Naive thymus-derived CD4-positive, alpha-beta T cell (primary cell): ENCODE results near the gene TBCD. TPM values are rescaled to one million over a fixed set of nuclear protein-coding genes. Genes with fewer than 3 reads are reported as not detected.
A peak's percentile ranks its signal among the peaks of the same experiment; 100 is the strongest.

ENCODE experiments used
- ATAC-seq: fragments of 150-1000 bp; cut with Tn5 transposase; 2 replicates; pipeline ENCODE4 v1.10.0; 2021; ENCODE audit warnings: mild to moderate bottlenecking, moderate library complexity
- CTCF ChIA-PET: fragments of 350-600 bp; sonication (Branson Sonifier 250); formaldehyde crosslinking; loops from one replicate; lab custom pipeline; 2021; ENCODE audit warnings: antibody characterized with exemption; lab: Charles Lee
- POLR2A ChIA-PET: fragments of 350-600 bp; sonication (Branson Sonifier 250); formaldehyde crosslinking; loops from one replicate; lab custom pipeline; 2021; ENCODE audit warnings: antibody characterized with exemption, inconsistent platforms; lab: Charles Lee
- DNase-seq, 9 donors: peaks; one replicate each; pipeline versions ENCODE4 v3.0.0 to v3.0.0-alpha.2; 2020 to 2022; ENCODE audit warnings: mixed read lengths in 1 of 9
- H3K27ac ChIP-seq: one replicate; pipeline ENCODE4 v1.7.0; 2013; ENCODE audit warnings: mild to moderate bottlenecking, low read depth, low read length, moderate library complexity
- H3K27me3 ChIP-seq, 2 donors: one replicate each; pipeline ENCODE4 v1.7.0; 2013; ENCODE audit warnings: low read length in 2 of 2, mild to moderate bottlenecking in 2 of 2, moderate library complexity in 2 of 2; ENCODE audit not compliant: control insufficient read depth in 2 of 2, insufficient read depth in 2 of 2
- H3K36me3 ChIP-seq, 3 experiments: 1 replicate in 2 of 3; 2 replicates in 1 of 3; pipeline ENCODE4 v1.7.0; 2013; ENCODE audit warnings: low read length in 3 of 3, mild to moderate bottlenecking in 3 of 3, moderate library complexity in 1 of 3; ENCODE audit not compliant: insufficient read depth in 3 of 3, control insufficient read depth in 2 of 3
- H3K4me1 ChIP-seq, 2 donors: one replicate each; pipeline ENCODE4 v1.7.0; 2013; ENCODE audit warnings: low read length in 2 of 2, mild to moderate bottlenecking in 2 of 2, moderate library complexity in 1 of 2; ENCODE audit not compliant: control insufficient read depth in 2 of 2, insufficient read depth in 2 of 2
- H3K4me3 ChIP-seq: 2 replicates; pipeline ENCODE4 v1.7.0; 2013; ENCODE audit warnings: mild to moderate bottlenecking, low read length
- H3K9me3 ChIP-seq, 3 experiments: 1 replicate in 2 of 3; 2 replicates in 1 of 3; pipeline ENCODE4 v1.7.0; 2013; ENCODE audit warnings: low read length in 3 of 3; ENCODE audit not compliant: control insufficient read depth in 2 of 3
- H3K27ac Mint-ChIP-seq, 9 donors: one replicate each; pipeline ENCODE4 v1.8.0; 2020 to 2022; ENCODE audit warnings: mixed read lengths in 9 of 9, mild to moderate bottlenecking in 8 of 9, moderate library complexity in 5 of 9, inconsistent platforms in 2 of 9
- H3K27me3 Mint-ChIP-seq, 5 donors: one replicate each; pipeline ENCODE4 v1.8.0; 2021 to 2022; ENCODE audit warnings: mixed read lengths in 5 of 5, mild to moderate bottlenecking in 1 of 5
- H3K36me3 Mint-ChIP-seq, 5 donors: one replicate each; pipeline ENCODE4 v1.8.0; 2020 to 2022; ENCODE audit warnings: mixed read lengths in 5 of 5, mild to moderate bottlenecking in 3 of 5, inconsistent platforms in 1 of 5
- H3K4me1 Mint-ChIP-seq, 7 donors: one replicate each; pipeline ENCODE4 v1.8.0; 2020 to 2022; ENCODE audit warnings: mixed read lengths in 7 of 7, mild to moderate bottlenecking in 3 of 7, inconsistent platforms in 1 of 7
- H3K4me3 Mint-ChIP-seq, 10 donors: one replicate each; pipeline ENCODE4 v1.8.0; 2020 to 2022; ENCODE audit warnings: mild to moderate bottlenecking in 10 of 10, mixed read lengths in 10 of 10, moderate library complexity in 6 of 10, inconsistent platforms in 2 of 10
- H3K9me3 Mint-ChIP-seq, 11 donors: one replicate each; pipeline ENCODE4 v1.8.0; 2020 to 2022; ENCODE audit warnings: mixed read lengths in 11 of 11, mild to moderate bottlenecking in 4 of 11, inconsistent platforms in 1 of 11, moderate library complexity in 1 of 11
- intact Hi-C, 2 donors: fragments of 100-400 bp; cut with micrococcal nuclease; formaldehyde crosslinking; loops; one replicate each; pipeline ENCODE4 v1.15.1; 2023
- polyA plus RNA-seq, 2 donors: library from polyadenylated mRNA; unstranded; fragments of 300-500 nt; fragmentation: Illumina TruSeq; gene quantifications; one replicate each; pipeline ENCODE4 v1.2.3, GENCODE V29; 2021
- total RNA-seq, 6 experiments: library from RNA in 5 of 6; stranded (reverse) in 5 of 6; gene quantifications; 1 replicate in 5 of 6; 2 replicates in 1 of 6; pipeline ENCODE4 v1.2.3 and lab custom pipeline; 2021 to 2026

The TBCD gene
- total and polyA plus RNA-seq, 7 experiments from 2014 or later: 61.5 to 255 (median 123) TPM

DNA sequence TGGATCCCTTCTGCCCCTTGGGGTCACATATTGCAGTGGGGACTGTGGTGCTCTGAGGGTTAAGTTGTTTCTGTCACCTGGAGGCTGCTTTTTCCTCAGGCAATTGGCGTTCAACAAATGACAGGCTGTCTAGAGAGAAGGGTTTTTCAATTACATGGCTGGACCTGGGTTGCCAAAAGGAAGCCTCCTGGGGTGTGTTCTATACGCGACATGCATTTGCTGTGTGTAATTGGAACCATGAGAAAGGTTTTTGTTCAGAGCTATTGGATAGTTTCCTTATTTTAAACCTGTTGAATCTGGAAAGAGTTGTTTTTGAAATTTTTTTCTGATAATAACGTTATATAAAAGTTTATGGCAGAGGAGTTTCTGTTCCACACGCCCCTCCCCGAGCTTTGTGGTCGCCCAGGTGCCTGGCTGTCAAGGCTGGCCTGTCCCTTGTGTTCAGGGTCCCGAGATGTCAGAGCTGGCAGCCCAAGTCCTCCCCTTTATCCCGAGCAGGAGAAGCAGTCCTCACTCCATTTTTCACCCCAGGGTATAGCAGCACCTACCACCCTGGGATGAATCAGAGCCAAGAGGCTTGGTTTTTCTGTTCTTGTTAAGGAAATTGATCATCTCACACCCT is 114.0 kb downstream of the TBCD start:
- H3K4me1 ChIP-seq: peaks cover 34 to 49% of the 10 kb centered on the region in 2 donors
- no peaks in the 10 kb centered on the region for H3K9me3 Mint-ChIP-seq
- H3K36me3 Mint-ChIP-seq: peaks cover 0 to 14% (median 9%) of the 10 kb centered on the region in 5 donors
- H3K27me3 Mint-ChIP-seq: no peaks in the 10 kb centered on the region
- POLR2A ChIA-PET: interaction anchor here (3.7 to 5.8 kb wide), 3 partner anchors 10 to 28 kb away, joined by 26 to 84 read pairs (median 36); no protein-coding TSS in a partner anchor
- CTCF ChIA-PET: interaction anchor here (1.0 kb wide), 2 partner anchors 18 to 47 kb away, joined by 3 read pairs; no protein-coding TSS in a partner anchor
- peak overlapping the region in 6 of 9 donors; percentile 36 to 97 (median 72) for H3K27ac Mint-ChIP-seq
- H3K4me3 Mint-ChIP-seq: peak overlapping the region in 5 of 10 donors; percentile 7 to 88 (median 56)
- H3K36me3 ChIP-seq: peaks cover 0 to 9% (median 4%) of the 10 kb centered on the region in 3 experiments
- no peaks in the 10 kb centered on the region for H3K27me3 ChIP-seq
- intact Hi-C loops: loop anchor here (2.0 kb wide), 3 partner anchors 17 to 83 kb away; no protein-coding TSS in a partner anchor
- H3K9me3 ChIP-seq: no peaks in the 10 kb centered on the region
- H3K4me1 Mint-ChIP-seq: peaks cover 27 to 68% (median 51%) of the 10 kb centered on the region in 7 donors
- no peak for ATAC-seq
- DNase-seq: no peak
- H3K27ac ChIP-seq: no peak overlapping the region
- H3K4me3 ChIP-seq: no peak overlapping the region

DNA sequence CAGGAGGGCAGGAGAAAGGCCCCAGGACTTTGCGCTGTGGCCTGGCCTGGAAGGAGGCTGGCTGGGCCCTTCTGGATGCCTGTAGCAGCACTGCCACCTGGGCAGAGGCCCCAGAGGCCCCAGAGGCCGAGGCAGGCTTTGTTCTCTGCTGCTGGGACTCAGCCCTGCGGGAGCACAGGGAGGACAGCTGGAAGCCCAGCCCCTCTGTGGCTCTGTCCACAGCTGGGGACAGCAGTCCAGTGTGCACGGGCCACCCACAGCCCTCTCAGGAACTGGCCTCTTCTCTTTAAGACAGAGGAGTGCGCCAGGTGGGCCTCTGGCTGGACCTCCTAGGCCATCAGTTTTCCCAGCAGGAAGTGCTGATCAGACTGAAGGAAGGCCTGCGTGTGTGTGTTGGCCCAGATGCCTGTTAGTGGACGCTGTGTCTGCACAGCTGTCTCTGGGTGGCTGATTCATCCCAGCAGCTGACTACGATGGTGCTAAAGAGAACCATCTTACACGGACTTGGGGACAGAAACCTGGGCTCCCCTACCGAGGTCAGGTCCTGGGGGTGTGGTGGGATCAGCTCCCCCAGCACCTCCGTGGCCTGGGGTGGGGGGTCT is 114.8 kb downstream of the TBCD start:
- peak overlapping the region in 3 of 9 donors; percentile 32 to 97 (median 79) for H3K27ac Mint-ChIP-seq
- ATAC-seq (no peak), DNase-seq (no peak)
- intact Hi-C loops: no loop called here
- H3K27ac ChIP-seq: no peak overlapping the region
- peaks cover 34 to 49% of the 10 kb centered on the region in 2 donors for H3K4me1 ChIP-seq
- H3K4me3 Mint-ChIP-seq: peak overlapping the region in 2 of 10 donors; percentile 2 to 30
- peaks cover 0 to 14% (median 9%) of the 10 kb centered on the region in 5 donors for H3K36me3 Mint-ChIP-seq
- no peak overlapping the region for H3K4me3 ChIP-seq
- peaks cover 23 to 66% (median 43%) of the 10 kb centered on the region in 7 donors for H3K4me1 Mint-ChIP-seq
- no peaks in the 10 kb centered on the region for H3K9me3 ChIP-seq
- H3K27me3 ChIP-seq: no peaks in the 10 kb centered on the region
- ChIA-PET POLR2A (interaction anchor here (3.7 to 5.8 kb wide), 3 partner anchors 9 to 27 kb away, joined by 26 to 84 read pairs (median 36); no protein-coding TSS in a partner anchor), CTCF (interaction anchor here (1.0 kb wide), 2 partner anchors 17 to 46 kb away, joined by 3 read pairs; no protein-coding TSS in a partner anchor)
- H3K36me3 ChIP-seq: peaks cover 0 to 17% (median 4%) of the 10 kb centered on the region in 3 experiments
- H3K9me3 Mint-ChIP-seq: no peaks in the 10 kb centered on the region
- no peaks in the 10 kb centered on the region for H3K27me3 Mint-ChIP-seq

DNA sequence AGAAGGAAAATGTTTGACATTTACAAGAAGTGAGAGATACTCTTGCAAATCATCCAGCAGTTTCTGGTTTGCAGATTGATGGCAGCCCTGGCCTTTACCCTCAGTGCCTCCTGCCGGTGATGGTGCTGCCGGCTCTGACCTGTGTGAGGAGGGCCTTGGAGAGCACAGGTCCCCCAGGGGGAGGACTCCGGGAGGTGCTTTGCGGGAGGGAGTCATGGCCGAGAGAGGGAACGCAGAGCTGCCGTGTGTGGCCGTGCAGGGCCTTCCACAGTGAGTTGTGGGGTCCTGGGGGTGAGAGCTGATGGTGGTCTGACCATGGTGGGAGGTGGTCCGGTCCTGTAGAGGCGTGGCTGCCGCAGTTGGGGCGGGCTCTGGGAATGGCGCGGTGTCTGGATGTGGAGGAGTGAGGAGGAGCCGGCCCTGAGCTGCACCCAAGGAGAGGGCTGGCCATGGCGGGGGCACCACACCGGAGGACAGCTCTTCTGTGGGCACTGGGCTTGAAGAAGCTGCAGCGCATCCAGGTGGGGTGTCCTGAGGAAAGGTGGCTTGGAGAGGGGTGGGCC is 116.0 kb downstream of the TBCD start:
- Histone ChIP-seq H3K27ac (no peak overlapping the region), H3K27me3 (no peaks in the 10 kb centered on the region), H3K36me3 (peaks cover 0 to 28% (median 4%) of the 10 kb centered on the region in 3 experiments), H3K4me1 (peaks cover 31 to 41% of the 10 kb centered on the region in 2 donors), H3K4me3 (no peak overlapping the region), H3K9me3 (no peaks in the 10 kb centered on the region)
- intact Hi-C loops: no loop called here
- Mint-ChIP-seq H3K36me3 (peaks cover 0 to 11% (median 9%) of the 10 kb centered on the region in 5 donors), H3K9me3 (no peaks in the 10 kb centered on the region), H3K4me3 (no peak overlapping the region), H3K4me1 (peaks cover 23 to 61% (median 35%) of the 10 kb centered on the region in 7 donors), H3K27ac (peak overlapping the region in 1 of 9 donors; percentile 34), H3K27me3 (no peaks in the 10 kb centered on the region)
- CTCF ChIA-PET: no interaction called here
- ATAC-seq: no peak
- DNase-seq: no peak
- POLR2A ChIA-PET: interaction anchor here (5.8 kb wide), 1 partner anchor 16 kb away, joined by 84 read pairs; no protein-coding TSS in a partner anchor

DNA sequence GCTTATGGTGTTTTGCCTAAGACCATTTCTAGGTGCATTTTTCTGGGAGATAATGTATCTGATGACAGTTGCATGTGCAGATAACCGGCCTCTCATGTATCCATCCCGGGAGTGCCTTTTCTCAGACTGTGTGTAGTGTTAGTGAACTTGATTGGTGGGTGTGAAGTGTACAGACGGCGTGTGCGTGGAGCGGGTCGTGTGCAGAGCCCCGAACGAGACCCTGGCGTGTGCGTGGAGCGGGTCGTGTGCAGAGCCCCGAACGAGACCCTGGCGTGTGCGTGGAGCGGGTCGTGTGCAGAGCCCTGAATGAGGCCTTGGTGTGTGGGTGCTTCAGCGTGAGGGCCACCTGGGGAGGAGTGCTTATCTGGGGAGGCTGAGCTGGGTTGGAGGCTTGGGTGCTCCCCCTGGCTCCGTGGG is 116.9 kb downstream of the TBCD start:
- Histone ChIP-seq H3K9me3 (no peaks in the 10 kb centered on the region), H3K36me3 (peaks cover 0 to 37% (median 4%) of the 10 kb centered on the region in 3 experiments), H3K27me3 (no peaks in the 10 kb centered on the region), H3K4me1 (peaks cover 22 to 32% of the 10 kb centered on the region in 2 donors), H3K4me3 (no peak overlapping the region), H3K27ac (no peak overlapping the region)
- CTCF ChIA-PET: no interaction called here
- Mint-ChIP-seq H3K4me1 (peaks cover 16 to 52% (median 26%) of the 10 kb centered on the region in 7 donors), H3K4me3 (no peak overlapping the region), H3K9me3 (no peaks in the 10 kb centered on the region), H3K36me3 (peaks cover 0 to 15% (median 9%) of the 10 kb centered on the region in 5 donors), H3K27me3 (no peaks in the 10 kb centered on the region), H3K27ac (peak overlapping the region in 1 of 9 donors; percentile 33)
- ATAC-seq: no peak
- DNase-seq: no peak
- POLR2A ChIA-PET: no interaction called here
- intact Hi-C loops: no loop called here

DNA sequence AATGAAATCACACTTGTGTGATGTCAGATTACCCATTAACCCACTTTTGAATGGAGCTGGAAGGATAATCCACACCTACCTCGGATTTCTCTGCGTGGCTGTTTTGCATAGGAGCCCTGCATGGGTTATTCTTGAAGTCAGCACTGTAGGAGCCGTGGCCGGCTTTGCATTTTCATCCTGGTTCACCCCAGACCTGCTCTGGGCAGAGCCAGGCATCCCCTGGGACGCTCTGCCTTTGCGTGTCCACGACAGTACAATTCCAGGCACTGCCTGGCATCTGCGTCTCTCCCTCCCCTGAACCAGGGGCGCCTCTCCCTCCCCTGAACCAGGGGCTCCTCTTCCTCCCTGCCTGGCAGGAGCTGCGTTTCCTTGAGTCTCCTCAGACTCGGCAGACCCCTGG is 117.7 kb downstream of the TBCD start:
- ATAC-seq (no peak), DNase-seq (no peak)
- no peak overlapping the region for H3K4me3 ChIP-seq
- H3K27me3 Mint-ChIP-seq: no peaks in the 10 kb centered on the region
- no peaks in the 10 kb centered on the region for H3K9me3 Mint-ChIP-seq
- POLR2A ChIA-PET: interaction anchor here (0.7 to 1.1 kb wide), 2 partner anchors 16 to 40 kb away, joined by 3 read pairs; no protein-coding TSS in a partner anchor
- peaks cover 15 to 25% of the 10 kb centered on the region in 2 donors for H3K4me1 ChIP-seq
- H3K36me3 Mint-ChIP-seq: peaks cover 0 to 15% (median 9%) of the 10 kb centered on the region in 5 donors
- peaks cover 9 to 44% (median 18%) of the 10 kb centered on the region in 7 donors for H3K4me1 Mint-ChIP-seq
- H3K4me3 Mint-ChIP-seq: peak overlapping the region in 1 of 10 donors; percentile 18
- H3K27me3 ChIP-seq: no peaks in the 10 kb centered on the region
- CTCF ChIA-PET: no interaction called here
- intact Hi-C loops: no loop called here
- H3K27ac ChIP-seq: no peak overlapping the region
- H3K36me3 ChIP-seq: peaks cover 0 to 37% (median 4%) of the 10 kb centered on the region in 3 experiments
- H3K9me3 ChIP-seq: no peaks in the 10 kb centered on the region
- peak overlapping the region in 2 of 9 donors; percentile 23 to 57 for H3K27ac Mint-ChIP-seq

DNA sequence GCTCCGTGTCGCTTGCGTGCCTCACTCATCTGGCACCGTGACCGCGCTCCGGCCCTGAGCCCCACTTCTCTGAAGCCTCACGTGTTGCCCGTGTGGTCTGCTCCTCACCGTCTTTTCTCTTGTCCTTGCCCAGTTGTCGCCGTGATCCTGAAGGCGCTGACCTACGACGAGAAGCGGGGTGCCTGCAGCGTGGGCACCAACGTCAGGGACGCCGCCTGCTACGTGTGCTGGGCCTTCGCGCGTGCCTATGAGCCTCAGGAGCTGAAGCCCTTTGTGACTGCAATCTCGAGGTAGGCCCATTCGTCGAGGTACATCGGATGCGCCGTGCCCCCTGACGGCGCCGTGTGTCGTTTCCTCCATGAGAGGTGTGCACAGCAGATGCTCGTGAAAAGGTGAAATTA is 118.2 kb downstream of the TBCD start:
- H3K9me3 Mint-ChIP-seq: no peaks in the 10 kb centered on the region
- POLR2A ChIA-PET: interaction anchor here (1.1 kb wide), 1 partner anchor 15 kb away, joined by 3 read pairs; no protein-coding TSS in a partner anchor
- CTCF ChIA-PET: no interaction called here
- peak overlapping the region in 1 of 10 donors; percentile 18 for H3K4me3 Mint-ChIP-seq
- H3K27me3 Mint-ChIP-seq: no peaks in the 10 kb centered on the region
- H3K27ac Mint-ChIP-seq: peak overlapping the region in 3 of 9 donors; percentile 10 to 57 (median 38)
- peaks cover 10 to 20% of the 10 kb centered on the region in 2 donors for H3K4me1 ChIP-seq
- ATAC-seq (no peak), DNase-seq (no peak)
- no peaks in the 10 kb centered on the region for H3K9me3 ChIP-seq
- peaks cover 9 to 48% (median 12%) of the 10 kb centered on the region in 7 donors for H3K4me1 Mint-ChIP-seq
- no peak overlapping the region for H3K4me3 ChIP-seq
- no peak overlapping the region for H3K27ac ChIP-seq
- H3K36me3 ChIP-seq: peaks cover 0 to 40% (median 4%) of the 10 kb centered on the region in 3 experiments
- no peaks in the 10 kb centered on the region for H3K27me3 ChIP-seq
- intact Hi-C loops: no loop called here
- peaks cover 0 to 20% (median 9%) of the 10 kb centered on the region in 5 donors for H3K36me3 Mint-ChIP-seq
